ENCODE data around the gene PNLIPRP3.

PNLIPRP3 gene

DNA sequence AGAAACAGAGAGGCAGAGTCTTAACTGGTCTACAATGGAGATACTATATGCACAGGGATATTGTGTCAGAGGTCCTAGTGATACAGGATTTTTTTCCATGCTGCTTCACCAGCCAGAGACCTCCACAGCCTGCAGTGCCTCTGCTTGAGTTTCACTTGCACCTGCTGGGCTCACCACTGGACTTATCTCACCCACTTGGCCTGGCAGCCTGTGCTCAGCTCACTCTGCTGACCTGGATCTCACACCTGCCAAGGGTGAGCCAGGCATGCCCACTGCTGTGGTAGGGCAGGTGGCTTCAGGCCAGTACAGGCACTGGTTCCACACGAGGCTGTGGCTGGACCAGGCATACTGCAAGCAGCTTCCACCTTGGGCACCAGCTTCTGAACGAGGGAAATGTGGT lies 36.6 kb downstream of the PNLIPRP3 start:
- H3K9me3 Mint-ChIP-seq: peaks cover 0 to 7% of the 10 kb centered on the region in 2 donors
- ATAC-seq (replicated peaks) (no peak), DNase-seq (no peak)
- no peak overlapping the region for H3K27ac Mint-ChIP-seq
- H3K27me3 Mint-ChIP-seq: no peaks in the 10 kb centered on the region
- no peak overlapping the region for H3K4me3 Mint-ChIP-seq
- no peaks in the 10 kb centered on the region for H3K4me1 Mint-ChIP-seq (ENCODE audit: low read depth in 2 of 2)
- H3K36me3 Mint-ChIP-seq (ENCODE audit: insufficient read depth): peaks cover 3% of the 10 kb centered on the region

DNA sequence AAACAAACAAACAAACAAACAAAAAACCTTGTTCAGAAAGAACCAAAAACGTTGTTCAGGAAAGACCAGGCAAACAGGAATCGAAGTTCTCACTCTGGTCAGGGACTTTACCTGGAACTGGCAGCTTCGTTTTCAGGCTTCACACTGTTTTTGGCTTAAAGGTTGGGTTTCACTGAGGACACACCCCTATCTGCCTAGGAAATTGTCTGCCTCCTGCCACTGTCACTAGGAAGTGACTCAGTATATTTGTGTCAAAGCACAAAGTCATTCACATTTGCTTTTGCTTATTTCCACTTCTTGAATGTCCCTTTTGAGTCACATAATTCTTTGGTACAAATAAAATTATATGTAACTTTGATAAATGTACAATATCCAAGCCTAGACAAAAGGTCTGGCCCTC lies 37.9 kb downstream of the PNLIPRP3 start:
- no peaks in the 10 kb centered on the region for H3K4me1 Mint-ChIP-seq (ENCODE audit: low read depth in 2 of 2)
- no peaks in the 10 kb centered on the region for H3K27me3 Mint-ChIP-seq

DNA sequence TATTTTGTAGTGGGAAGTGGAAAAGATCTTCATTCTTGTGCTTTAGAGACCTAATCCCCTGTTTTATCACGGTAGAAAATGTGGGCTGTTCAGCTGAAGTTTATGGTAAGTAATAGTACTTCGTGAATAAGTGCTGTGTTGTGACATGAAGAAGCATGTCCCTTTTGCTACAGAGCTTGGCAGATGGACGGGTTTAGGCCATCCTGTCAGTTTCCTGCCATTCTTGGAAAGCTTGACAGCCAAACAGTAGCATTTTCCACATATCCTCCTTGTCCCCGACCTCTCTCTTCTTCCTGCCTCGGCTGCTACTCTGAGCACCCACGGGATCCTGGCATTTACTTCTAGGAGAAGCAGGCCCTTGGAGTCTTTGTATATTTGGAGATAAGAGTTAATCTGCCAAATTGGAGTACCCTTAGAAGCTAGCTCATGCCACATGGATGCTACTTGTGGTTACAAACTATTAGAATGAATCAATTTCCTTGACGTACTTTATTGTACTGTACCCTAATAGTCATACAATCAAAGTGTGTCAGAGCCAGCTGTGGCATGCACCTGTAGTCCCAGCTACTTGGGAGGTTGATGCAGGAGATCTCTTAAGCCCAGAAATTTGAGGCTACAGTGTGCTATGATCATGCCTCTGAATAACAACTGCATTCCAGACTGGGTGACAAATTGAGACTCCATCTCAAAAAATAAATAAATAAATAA lies 39.2 kb downstream of the PNLIPRP3 start:
- Mint-ChIP-seq H3K27ac (no peak overlapping the region), H3K9me3 (peaks cover 0 to 8% of the 10 kb centered on the region in 2 donors), H3K27me3 (no peaks in the 10 kb centered on the region), H3K36me3 (ENCODE audit: insufficient read depth) (peaks cover under 1% of the 10 kb centered on the region), H3K4me1 (ENCODE audit: low read depth in 2 of 2) (no peaks in the 10 kb centered on the region), H3K4me3 (no peak overlapping the region)
- no peak for DNase-seq
- ATAC-seq (replicated peaks): no peak

More for the DNA sequence above, 37.9 kb downstream of the PNLIPRP3 start:
- Mint-ChIP-seq H3K9me3 (peaks cover 0 to 8% of the 10 kb centered on the region in 2 donors), H3K27ac (no peak overlapping the region), H3K36me3 (ENCODE audit: insufficient read depth) (peaks cover 3% of the 10 kb centered on the region), H3K4me3 (no peak overlapping the region)
- ATAC-seq (replicated peaks) (no peak), DNase-seq (no peak)

DNA sequence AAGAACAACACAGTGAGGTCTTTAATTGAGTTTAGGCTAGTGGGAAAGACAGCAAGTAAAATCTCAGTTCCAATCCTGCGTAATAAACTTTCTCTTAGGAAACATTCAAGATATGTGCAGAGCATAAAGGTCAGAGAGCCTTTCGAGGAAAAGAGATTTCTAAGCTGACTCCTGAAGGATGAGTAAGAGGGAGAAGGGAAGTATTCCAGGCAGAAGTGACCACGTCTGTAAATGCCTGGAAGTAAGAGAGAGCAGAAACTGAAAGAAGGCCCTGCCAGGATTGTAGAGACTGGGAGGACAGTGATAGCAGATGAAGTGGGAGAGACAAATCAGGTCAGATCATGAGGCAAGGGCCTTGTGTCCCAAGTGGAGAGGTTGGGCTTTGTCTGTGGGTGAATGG lies 41.8 kb downstream of the PNLIPRP3 start:
- H3K9me3 Mint-ChIP-seq: peaks cover 0 to 8% of the 10 kb centered on the region in 2 donors
- ATAC-seq (replicated peaks): no peak
- DNase-seq: no peak
- H3K36me3 Mint-ChIP-seq (ENCODE audit: insufficient read depth): no peaks in the 10 kb centered on the region
- H3K4me1 Mint-ChIP-seq (ENCODE audit: low read depth in 2 of 2): no peaks in the 10 kb centered on the region
- no peaks in the 10 kb centered on the region for H3K27me3 Mint-ChIP-seq
- no peak overlapping the region for H3K27ac Mint-ChIP-seq
- H3K4me3 Mint-ChIP-seq: no peak overlapping the region

DNA sequence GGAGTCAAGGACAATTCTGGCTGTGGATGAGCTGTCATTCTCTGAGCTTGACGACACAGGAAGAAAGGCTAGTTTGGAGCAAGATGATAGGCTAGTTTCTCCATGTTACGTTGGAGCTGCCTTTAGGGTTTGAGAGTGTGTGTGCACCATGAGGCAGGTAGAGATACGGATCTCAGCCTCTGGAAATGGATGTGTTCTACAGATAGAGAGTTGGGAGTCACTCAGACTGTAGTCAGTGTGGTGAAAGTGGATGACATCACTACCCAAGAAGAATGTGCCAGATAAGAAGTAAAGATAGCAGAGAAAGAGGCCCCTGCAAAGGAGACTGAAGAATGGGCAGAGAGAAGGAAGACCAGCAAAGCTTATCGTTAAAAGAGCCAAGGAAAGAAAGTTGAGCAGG lies 42.4 kb downstream of the PNLIPRP3 start:
- Mint-ChIP-seq H3K4me3 (no peak overlapping the region), H3K27me3 (no peaks in the 10 kb centered on the region), H3K27ac (no peak overlapping the region), H3K4me1 (ENCODE audit: low read depth in 2 of 2) (no peaks in the 10 kb centered on the region), H3K9me3 (peaks cover 0 to 5% of the 10 kb centered on the region in 2 donors), H3K36me3 (ENCODE audit: insufficient read depth) (no peaks in the 10 kb centered on the region)
- ATAC-seq (replicated peaks) (no peak), DNase-seq (no peak)

DNA sequence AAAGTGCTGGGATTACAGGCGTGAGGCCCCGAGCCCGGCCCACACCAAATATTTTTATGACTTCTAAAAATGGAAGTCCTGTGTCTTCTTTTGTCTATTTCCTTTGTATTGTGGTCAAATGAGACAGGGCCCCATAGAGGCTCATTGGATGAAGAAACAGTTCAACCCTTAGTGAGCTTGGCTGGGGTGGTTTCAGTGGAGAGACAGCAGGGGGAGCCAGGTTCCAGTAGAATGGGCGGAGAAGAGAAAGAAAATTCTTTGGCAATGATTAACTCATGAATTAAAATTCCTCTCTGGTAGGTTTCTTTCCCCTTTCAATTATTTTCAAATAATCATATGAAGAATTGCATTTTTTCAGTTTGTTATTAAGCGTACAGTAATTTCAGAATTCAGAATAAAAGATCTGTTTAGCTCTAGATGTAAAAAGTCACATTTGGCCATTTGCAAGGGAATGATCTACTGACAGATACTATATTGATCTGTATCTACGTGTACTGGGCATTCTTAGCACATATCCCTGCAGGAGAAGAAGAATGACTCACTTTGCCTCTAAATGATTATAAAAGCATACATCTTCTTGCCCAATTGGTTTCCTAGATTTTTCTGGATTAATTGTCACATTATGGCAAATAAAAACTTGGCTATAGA lies 43.2 kb downstream of the PNLIPRP3 start:
- DNase-seq (no peak), ATAC-seq (replicated peaks) (no peak)
- H3K36me3 Mint-ChIP-seq (ENCODE audit: insufficient read depth): no peaks in the 10 kb centered on the region
- H3K27me3 Mint-ChIP-seq: no peaks in the 10 kb centered on the region
- H3K9me3 Mint-ChIP-seq: peaks cover 0 to 5% of the 10 kb centered on the region in 2 donors
- no peak overlapping the region for H3K27ac Mint-ChIP-seq
- H3K4me1 Mint-ChIP-seq (ENCODE audit: low read depth in 2 of 2): no peaks in the 10 kb centered on the region
- no peak overlapping the region for H3K4me3 Mint-ChIP-seq

DNA sequence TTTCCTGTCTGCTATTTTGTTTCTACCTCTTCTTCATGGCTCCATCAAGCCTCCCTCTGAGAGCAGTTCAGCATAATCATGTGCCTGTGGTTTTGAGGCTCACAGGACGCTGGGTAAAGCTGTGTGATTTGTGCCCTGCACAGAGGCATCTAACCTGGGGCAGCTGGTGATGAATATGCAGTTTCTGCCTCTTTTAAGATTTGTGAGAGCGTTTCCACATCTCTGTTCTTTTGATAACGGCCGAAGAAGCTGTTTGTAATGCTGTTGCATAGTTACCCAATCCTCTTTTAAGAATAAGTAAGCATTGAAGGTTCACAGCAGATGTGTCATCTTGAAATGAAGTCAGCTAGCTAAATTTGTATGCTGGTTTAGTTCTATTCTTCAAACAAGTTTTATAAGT lies 45.2 kb downstream of the PNLIPRP3 start:
- peaks cover 0 to 3% of the 10 kb centered on the region in 2 donors for H3K9me3 Mint-ChIP-seq
- DNase-seq (no peak), ATAC-seq (replicated peaks) (no peak)
- no peak overlapping the region for H3K4me3 Mint-ChIP-seq
- no peaks in the 10 kb centered on the region for H3K4me1 Mint-ChIP-seq (ENCODE audit: low read depth in 2 of 2)
- no peaks in the 10 kb centered on the region for H3K27me3 Mint-ChIP-seq
- no peaks in the 10 kb centered on the region for H3K36me3 Mint-ChIP-seq (ENCODE audit: insufficient read depth)
- no peak overlapping the region for H3K27ac Mint-ChIP-seq

DNA sequence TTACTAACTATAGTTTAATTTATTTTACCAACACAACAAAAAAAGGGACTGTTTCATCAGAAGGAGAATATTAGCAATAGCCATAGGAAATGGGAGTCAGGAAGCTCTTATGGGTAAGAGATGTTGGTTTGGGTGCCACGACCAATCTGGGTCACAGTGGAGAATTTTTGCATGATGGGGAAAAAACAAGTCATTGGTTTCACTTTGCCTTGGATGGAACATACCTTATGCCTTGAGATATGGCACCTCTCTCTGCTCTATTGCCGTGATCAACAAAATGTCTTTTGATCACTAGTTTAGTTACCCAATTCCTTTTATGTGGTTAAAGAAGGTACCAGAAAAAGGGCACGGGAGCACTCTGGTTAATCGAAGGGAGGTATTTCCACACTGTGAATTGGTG lies 48.2 kb downstream of the PNLIPRP3 start:
- no peak overlapping the region for H3K27ac Mint-ChIP-seq
- no peak for ATAC-seq (replicated peaks)

DNA sequence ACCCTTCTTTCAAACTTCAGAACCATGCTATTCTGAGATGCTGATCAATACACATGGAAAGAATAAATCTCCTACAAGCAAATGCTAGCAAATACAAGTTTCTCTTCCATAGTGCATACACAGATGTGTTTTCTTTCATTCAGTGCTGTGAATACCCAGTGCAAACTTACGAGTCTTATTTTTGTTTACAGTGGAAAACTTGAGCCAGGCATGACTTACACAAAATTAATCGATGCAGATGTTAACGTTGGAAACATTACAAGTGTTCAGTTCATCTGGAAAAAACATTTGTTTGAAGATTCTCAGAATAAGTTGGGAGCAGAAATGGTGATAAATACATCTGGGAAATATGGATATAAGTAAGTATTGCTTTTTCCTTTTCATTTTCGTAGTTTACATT lies 48.8 kb downstream of the PNLIPRP3 start:
- Mint-ChIP-seq H3K4me1 (ENCODE audit: low read depth in 2 of 2) (no peaks in the 10 kb centered on the region), H3K9me3 (peaks cover under 1 to 7% of the 10 kb centered on the region in 2 donors), H3K4me3 (no peak overlapping the region), H3K27me3 (no peaks in the 10 kb centered on the region), H3K27ac (no peak overlapping the region), H3K36me3 (ENCODE audit: insufficient read depth) (no peaks in the 10 kb centered on the region)
- ATAC-seq (replicated peaks) (no peak), DNase-seq (no peak)

More for the DNA sequence above, 48.2 kb downstream of the PNLIPRP3 start:
- peaks cover 0 to 7% of the 10 kb centered on the region in 2 donors for H3K9me3 Mint-ChIP-seq
- H3K36me3 Mint-ChIP-seq (ENCODE audit: insufficient read depth): no peaks in the 10 kb centered on the region
- no peak overlapping the region for H3K4me3 Mint-ChIP-seq
- no peaks in the 10 kb centered on the region for H3K4me1 Mint-ChIP-seq (ENCODE audit: low read depth in 2 of 2)
- H3K27me3 Mint-ChIP-seq: no peaks in the 10 kb centered on the region
- no peak for DNase-seq

DNA sequence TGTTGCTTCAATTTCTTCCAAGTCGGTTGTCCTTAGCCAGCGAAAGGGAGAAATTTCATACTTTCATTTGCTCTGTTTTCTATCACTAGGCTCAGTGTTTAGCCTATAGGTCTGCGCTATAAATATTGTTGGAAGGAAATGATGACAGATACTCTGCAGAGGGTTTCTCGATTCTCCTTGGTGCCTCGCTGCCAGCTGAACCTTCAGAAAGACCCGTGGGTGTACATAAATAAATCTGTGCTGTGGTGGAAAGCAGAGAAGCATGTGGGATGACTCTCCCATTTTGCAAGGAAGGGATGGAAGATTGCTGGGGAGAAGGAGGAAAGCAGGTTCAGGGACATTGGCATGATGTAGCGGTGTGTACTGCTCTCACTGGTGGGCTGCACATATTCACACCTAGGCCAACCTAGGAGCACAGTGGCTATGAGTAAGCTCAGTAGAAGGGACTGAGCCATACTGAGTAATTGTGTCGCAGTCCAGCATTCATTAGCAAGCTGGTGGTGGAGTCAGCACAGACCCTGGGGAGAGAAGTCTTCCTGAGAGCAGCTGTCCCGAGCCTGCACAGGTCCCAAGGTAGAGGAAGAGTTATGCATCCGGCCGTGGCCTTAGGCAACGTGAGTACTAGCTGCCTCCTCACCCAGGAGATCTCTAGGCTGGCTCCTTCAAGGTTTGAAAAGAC lies 50.5 kb downstream of the PNLIPRP3 start:
- H3K27me3 Mint-ChIP-seq: no peaks in the 10 kb centered on the region
- ATAC-seq (replicated peaks) (no peak), DNase-seq (no peak)
- no peak overlapping the region for H3K4me3 Mint-ChIP-seq
- no peak overlapping the region for H3K27ac Mint-ChIP-seq
- no peaks in the 10 kb centered on the region for H3K36me3 Mint-ChIP-seq (ENCODE audit: insufficient read depth)
- no peaks in the 10 kb centered on the region for H3K4me1 Mint-ChIP-seq (ENCODE audit: low read depth in 2 of 2)
- H3K9me3 Mint-ChIP-seq: peaks cover 4 to 7% of the 10 kb centered on the region in 2 donors

DNA sequence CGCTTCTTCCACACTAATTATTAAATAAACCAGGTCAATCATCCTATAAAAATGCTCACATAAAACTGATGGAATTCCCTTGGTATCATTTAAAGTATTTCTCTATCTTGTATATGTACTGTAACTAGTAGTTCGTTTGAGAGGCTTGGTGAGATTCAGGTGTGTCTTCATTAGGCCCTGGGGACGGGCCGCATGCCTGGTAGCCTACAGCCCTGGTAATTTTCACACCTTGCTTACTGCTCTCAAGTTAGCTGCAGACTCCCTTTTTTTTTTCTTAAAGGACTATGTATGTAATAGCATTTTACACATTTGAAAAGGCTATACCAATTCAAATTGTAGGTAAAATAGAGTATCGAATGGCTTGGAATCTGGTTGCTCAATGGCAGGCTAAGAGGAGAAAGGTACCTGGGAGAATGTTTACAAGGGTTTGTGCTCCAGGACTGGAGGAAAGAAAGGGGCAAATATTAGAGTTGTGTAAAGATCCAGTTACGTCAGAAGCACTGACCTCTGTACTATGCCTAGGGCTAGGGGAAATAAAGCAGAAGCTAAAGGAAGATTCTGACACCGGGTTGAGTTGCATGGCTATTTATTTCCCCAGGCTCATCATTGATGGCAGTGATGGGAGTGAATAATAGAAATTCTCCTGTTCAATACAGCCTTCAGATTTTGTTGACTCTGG lies 59.3 kb downstream of the PNLIPRP3 start:
- no peak overlapping the region for H3K27ac Mint-ChIP-seq
- ATAC-seq (replicated peaks) (no peak), DNase-seq (no peak)
- peaks cover 9% of the 10 kb centered on the region in 2 donors for H3K9me3 Mint-ChIP-seq
- H3K4me1 Mint-ChIP-seq (ENCODE audit: low read depth in 2 of 2): no peaks in the 10 kb centered on the region
- H3K27me3 Mint-ChIP-seq: peaks cover 0 to 7% of the 10 kb centered on the region in 2 donors
- H3K36me3 Mint-ChIP-seq (ENCODE audit: insufficient read depth): no peaks in the 10 kb centered on the region
- H3K4me3 Mint-ChIP-seq: no peak overlapping the region

DNA sequence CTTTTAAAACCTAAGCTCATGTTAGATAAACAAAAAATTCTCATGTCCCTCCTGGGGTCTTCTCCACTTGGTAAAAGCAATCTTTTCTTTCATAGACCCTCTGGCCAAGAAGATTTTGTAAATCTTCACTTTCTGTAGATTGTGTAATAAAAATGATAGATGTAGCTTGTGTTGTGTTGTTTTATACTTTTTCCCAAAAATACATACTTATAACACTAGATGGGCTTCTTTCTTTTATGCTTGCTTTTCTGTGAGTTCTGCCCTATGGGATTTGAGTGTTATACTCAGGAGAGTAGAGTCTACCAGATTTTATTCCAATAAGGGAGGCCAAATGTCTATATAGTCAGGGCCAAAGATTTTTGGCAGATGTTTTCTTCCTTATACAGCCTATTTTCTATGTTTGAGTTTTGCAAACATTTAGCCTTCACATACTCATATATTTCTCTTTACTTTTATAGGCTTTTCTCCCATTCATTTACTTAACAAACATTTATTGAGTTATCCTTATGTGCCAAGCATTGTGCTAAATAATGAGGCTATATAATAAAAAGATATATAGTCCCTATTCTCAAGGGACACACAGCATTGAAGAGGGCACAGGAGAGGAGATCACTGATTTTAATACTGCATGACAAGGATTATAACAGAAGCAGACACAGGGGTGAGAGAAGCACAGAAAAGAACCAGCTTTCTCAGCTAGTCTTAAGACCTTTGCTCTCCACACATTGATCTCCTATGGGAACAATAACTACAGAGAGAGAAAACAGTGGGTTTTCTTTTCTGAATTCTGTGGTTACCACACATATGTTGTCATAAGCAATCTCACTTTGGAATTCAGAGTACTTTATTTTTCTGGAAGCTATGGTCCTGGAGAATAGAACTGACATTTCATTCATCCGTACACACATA lies 60.1 kb downstream of the PNLIPRP3 start:
- Mint-ChIP-seq H3K27me3 (peaks cover 0 to 7% of the 10 kb centered on the region in 2 donors), H3K36me3 (ENCODE audit: insufficient read depth) (no peaks in the 10 kb centered on the region), H3K4me1 (ENCODE audit: low read depth in 2 of 2) (no peaks in the 10 kb centered on the region), H3K9me3 (peaks cover 9% of the 10 kb centered on the region in 2 donors), H3K4me3 (no peak overlapping the region), H3K27ac (no peak overlapping the region)
- ATAC-seq (replicated peaks): no peak
- DNase-seq: no peak

DNA sequence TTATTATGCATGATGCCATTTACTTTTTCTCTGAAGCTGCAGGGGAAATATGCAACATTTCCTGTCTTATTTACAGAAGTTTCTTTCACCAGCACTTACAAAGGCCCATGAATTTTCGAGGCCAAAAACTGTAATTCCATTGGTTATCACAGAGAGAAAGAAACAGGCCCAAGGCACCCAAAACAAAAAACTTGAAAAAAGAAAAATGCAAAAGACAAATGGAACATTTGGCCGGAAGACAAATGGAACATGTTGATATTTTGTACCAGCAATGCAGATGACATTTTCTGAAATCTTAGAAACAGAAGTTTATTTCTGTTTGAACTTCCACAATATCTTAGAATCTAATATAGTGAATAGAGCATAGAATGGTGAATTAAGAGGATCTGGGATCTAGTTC lies 61.8 kb downstream of the PNLIPRP3 start:
- no peak for DNase-seq
- Mint-ChIP-seq H3K27ac (no peak overlapping the region), H3K9me3 (peaks cover 0 to 1% of the 10 kb centered on the region in 2 donors), H3K4me3 (no peak overlapping the region), H3K27me3 (no peaks in the 10 kb centered on the region), H3K4me1 (ENCODE audit: low read depth in 2 of 2) (no peaks in the 10 kb centered on the region), H3K36me3 (ENCODE audit: insufficient read depth) (no peaks in the 10 kb centered on the region)
- no peak for ATAC-seq (replicated peaks)
